Stimulated activated CD4-positive, alpha-beta T cell treated with anti-CD3 and anti-CD28 coated beads, Interleukin-1b, Interleukin-23, amount 100 ng/mL, for 1 hour (primary cell): ENCODE measurements around the gene NSMCE4A.
"Not testable (repeated sequence)": the region's sequence is repeated elsewhere in the genome, so short reads cannot be mapped to it uniquely, and the experiment has no call there.

Source experiments
- DNase-seq, 2 donors: peaks; one replicate each; pipeline ENCODE4 v3.0.0-alpha.2; 2020; ENCODE audit warnings: low read depth in 2 of 2

Gene NSMCE4A, protein sequence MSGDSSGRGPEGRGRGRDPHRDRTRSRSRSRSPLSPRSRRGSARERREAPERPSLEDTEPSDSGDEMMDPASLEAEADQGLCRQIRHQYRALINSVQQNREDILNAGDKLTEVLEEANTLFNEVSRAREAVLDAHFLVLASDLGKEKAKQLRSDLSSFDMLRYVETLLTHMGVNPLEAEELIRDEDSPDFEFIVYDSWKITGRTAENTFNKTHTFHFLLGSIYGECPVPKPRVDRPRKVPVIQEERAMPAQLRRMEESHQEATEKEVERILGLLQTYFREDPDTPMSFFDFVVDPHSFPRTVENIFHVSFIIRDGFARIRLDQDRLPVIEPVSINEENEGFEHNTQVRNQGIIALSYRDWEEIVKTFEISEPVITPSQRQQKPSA

DNA sequence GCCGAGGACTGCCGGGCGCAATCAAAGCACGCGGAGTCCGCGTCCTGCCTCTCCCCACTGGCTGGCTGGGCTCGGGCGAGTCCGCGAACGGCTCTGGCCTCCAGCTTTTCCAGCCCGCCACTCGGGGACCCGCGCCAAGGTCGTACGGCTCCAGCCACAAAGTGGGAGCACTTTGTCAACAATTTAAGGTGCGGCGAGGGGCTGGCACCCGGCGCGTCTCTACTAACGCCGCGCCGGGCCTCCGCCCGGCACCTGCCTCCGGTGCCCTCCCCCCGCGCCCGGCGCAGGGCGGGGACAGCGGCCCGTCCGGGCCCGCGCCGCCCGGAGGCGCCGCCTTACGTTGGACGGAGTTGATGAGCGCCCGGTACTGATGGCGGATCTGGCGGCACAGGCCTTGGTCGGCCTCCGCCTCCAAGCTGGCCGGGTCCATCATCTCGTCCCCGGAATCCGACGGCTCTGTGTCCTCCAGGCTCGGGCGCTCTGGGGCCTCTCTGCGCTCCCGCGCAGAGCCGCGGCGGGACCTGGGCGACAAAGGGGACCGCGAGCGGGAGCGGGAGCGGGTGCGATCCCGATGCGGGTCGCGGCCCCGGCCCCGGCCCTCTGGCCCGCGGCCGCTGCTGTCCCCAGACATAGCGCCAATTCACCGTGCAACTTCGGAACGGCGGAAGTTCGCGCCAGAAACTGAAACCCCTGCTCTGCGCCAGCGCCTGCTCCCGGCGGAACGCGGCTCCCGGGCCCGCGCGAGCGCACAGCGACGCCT lies at the start of gene NSMCE4A:
Gene NSMCE4A (minus strand): TSS at position 683 of the 760 bp plus-strand sequence. CDS start 52 bp downstream, at position 631.
- peak; percentile 17 to 61 for DNase-seq

DNA sequence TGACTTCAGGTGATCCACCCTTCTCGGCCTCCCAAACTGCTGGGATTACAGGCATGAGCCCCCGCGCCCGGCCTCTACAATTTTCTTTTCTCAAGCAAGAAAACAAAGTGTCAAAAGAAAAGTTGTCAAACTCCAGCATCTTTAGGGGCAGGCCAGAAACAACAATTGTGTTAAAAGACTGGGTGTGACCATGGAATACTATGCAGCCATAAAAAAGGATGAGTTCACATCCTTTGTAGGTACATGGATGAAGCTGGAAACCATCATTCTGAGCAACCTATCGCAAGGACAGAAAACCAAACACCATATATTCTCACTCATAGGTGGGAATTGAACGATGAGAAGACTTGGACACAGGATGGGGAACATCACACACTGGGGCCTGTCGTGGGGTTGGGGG lies 48.2 kb upstream of the NSMCE4A start:
- not testable (repeated sequence) for DNase-seq

DNA sequence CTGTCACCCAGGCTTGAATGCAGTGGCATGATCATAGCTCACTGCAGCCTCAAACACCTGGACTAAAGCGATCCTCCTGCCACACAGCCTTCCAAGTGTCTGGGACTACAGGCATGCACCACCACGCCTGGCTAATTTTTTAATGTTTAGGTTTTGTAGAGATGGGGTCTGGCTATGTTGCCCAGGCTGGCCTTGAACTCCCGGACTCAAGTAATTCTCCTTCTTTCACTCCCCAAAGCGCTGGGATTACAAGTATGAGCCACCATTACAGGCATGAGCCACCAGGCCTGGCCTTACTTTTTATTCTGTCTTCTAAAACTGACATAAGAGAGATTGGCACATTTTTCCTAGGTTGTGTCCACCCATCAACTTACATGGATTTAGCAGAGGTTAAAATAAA lies 47.3 kb upstream of the NSMCE4A start:
- no peak for DNase-seq

GRCh38 chr10:122021828-122022227 lies 46.8 kb upstream of the NSMCE4A start:
- no peak for DNase-seq

DNA sequence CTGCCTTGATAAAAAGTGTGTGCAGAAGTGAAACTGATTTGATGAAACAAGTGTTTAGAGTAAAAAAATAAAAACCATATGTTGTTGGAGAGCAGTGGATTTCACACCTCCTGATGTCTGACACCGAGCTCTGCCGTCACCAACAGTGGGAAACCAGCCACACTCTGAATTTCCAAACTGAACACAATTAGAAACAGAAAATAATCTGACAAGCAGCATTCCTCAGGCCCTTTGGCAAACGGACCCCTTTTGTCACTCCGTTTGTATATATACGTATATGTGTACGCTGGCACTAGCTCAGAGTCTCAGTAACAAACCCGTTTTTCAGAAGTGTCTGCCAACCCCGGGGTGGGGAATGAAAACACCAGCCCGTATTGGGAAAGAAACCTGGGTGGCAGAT lies 46.4 kb upstream of the NSMCE4A start:
- DNase-seq, result no peak

GRCh38 chr10:122020226-122020625 lies 45.2 kb upstream of the NSMCE4A start:
- no peak for DNase-seq

DNA sequence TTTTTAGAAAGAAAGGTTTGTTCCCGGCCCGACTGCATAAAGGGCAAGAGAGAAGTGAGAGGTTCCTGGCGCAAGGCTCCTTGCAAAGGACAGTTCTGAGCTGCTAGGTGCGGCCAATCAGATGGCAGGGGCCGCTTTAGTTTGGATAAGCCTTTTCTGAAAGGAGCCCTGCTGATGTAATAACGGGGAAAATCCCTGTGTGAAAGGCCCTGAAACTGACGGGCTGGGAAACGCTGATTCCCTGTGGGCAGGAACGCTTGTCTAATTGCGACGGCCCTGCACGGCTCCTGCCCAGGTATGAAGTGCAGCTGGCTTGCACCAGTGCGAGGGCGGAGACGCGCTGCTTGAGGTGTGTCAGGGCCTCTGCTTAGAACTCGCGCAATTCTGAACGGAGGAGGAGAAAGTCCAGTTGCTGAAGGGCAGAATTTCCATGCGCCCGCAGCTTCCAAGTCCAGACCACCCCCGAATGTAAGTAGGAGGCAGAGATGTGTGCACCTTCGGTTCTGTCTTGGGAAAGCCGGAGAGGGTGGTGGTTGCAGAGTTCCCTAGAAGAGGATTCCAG lies 44.5 kb upstream of the NSMCE4A start:
- DNase-seq, result no peak

DNA sequence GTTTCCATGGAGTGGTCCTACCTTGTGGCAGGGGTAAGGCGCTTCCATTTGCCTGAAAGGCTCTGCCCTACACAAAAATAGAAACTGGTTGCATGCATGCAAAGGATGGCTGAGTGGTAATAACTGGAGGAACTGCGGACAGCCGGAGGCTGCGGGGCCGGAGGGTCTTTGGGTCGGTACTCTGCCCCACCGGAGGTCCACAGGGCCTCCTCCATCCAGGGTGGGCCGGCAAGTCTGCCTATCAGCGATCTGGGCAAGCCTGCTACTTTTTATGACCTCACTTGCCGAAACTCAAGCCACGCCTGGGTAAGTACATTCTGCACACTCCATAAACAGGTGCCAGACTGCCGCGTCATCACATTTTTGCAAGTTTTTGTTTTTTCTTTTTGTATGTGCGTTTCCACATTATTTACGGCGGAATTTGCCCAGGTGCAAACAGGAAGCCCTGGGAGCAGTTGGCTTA lies 44.0 kb upstream of the NSMCE4A start:
- no peak for DNase-seq

GRCh38 chr10:122018491-122018890 lies 43.5 kb upstream of the NSMCE4A start:
- no peak for DNase-seq

DNA sequence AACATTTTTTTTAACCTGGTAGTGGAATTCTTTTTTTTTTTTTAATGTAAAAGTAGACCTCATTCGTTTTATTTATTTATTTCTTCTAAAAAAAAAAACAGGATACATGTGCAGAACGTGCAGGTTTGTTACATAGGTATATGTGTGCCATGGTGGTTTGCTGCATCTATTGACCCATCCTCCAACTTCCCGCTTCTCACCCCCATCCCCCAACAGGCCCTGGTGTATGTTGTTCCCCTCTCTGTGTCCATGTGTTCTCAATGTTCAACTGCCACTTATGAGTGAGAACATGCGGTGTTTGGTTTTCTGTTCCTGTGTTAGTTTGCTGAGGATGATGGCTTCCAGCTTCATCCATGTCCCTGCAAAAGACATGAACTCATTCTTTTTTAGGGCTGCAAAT lies 42.9 kb upstream of the NSMCE4A start:
- not testable (repeated sequence) for DNase-seq

GRCh38 chr10:122014652-122015248 lies 39.7 kb upstream of the NSMCE4A start:
- no peak for DNase-seq

DNA sequence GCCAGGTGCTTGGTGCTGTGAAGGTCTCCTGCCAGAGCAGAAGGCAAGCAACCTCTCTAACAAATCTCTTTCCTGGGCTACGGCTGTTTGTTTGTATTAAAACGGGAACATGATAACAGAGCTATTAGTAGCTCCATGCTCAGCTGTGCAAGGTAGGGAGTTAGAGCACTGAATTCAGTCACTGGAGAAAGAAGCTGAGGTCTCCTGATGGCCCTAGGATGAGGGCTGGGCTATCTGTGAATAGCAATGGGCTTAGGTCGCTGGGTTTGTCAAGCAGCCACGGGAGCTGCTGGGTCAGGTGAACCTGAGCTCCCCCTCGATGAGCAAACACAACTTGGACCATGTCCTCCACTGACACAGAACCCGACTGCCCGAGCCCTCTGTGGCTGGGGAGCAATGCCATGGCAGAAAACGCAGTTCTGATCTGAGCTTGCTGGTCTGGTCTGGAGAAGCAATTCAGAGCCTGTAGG lies 38.3 kb upstream of the NSMCE4A start:
- no peak for DNase-seq

DNA sequence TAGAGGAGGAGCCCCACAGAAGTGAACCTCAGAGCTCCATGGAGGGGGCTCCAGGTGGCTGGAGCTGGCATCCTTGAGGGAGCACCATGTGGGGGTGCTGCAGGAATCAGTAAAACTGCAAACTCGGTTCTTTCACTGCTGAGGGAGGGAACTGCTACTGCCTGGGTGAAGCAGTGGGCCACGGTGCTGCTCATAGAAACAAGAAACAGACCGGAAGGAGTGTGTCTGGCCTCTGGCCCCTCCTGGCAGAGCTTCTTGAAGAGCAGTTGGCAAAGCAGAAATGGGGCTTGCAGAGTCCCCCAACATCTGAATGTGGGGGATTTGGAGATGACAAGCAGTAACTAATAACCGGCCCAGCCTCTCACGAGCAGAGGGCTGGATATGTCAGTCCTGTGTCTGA lies 37.7 kb upstream of the NSMCE4A start:
- no peak for DNase-seq

- DNase-seq, result no peak
Measured at GRCh38 chr10:122010405-122011050, 35.5 kb upstream of the NSMCE4A start.

DNA sequence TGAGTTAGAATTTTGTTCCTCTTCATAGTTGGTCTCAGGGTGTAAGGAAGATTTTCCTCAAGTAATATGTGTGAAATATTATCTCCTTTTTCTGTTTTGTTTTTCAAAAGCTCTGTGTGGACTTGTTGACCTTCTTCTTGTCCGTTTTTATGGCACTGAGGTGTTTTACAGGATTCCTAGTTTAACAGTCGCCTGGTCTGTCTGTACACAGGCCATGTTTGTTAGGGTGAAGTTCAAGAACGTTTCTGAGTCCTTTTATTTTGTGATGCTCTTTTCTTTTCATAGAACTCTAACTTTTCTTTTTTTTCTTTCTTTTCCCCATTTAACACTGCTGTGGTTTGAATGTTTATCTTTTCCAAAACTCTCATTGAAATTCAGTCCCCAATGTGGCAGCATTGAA lies 32.4 kb upstream of the NSMCE4A start:
- no peak for DNase-seq

- DNase-seq, result no peak
Measured at GRCh38 chr10:122001698-122002097, 26.7 kb upstream of the NSMCE4A start.

DNA sequence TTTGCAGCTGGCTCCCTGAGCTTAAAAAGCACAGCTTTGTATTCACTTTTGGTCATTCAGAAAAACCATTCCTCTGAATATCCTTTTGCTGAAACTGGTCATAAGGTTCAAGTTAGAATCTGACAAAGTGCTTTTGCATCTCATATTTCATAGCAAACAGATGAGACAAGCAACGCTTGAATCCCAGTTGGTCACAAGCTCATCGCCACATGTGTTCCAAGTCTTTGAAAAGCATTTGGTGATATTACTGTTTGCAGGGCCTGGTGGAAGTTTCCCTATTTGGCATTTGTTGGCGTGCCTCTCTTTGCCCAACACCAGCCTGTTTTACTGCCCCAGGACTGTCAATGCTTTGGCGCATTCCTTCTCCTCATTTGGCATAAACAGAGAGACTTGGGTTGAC lies 24.3 kb upstream of the NSMCE4A start:
- DNase-seq, result no peak

DNA sequence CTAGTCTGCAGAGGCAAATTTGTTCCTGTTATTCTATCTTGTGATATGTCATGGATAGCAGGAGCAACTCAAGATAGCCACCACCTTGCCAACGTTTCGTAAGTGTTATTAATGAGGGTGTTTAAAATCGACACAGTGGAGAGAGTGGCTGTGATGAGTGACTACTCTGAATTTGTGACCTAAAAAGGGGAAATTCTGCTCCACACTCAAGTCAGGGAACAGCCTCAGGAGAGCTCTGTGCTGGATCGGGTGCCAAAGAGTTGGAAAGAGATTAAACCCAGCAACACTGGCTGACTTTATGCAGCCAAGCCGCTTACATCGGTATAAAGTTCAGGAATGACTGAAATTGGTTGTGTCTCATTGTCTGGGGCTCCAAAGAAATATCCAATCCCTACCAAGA lies 23.4 kb upstream of the NSMCE4A start:
- DNase-seq, result no peak

DNA sequence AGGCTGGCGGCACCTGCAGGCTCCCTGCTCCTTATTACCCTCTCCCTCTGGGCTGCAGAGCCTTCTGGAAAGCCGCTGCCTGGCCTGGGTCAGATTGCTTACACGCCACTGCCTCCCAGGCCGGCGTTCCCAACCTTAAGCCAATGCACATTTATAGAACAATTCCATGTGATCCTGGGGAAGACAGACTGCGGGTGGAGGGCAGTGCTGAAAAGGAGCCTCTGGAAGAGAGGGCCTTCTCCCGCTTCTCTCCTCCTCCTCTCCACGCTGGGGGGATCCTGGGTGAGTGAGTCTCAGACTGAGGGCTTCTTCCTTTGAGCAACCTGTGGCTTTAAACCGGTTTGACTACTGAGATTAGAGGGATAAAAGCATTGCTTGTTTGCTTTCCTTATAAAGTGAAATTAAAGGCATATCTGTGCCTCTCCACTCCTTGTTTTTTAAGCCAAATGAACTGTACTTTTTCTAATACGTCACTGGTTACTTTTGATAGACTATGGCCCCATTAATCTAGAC lies 19.5 kb upstream of the NSMCE4A start:
- DNase-seq, result no peak

- not testable (repeated sequence) for DNase-seq
Measured at GRCh38 chr10:121991727-121992126, 16.7 kb upstream of the NSMCE4A start.

DNA sequence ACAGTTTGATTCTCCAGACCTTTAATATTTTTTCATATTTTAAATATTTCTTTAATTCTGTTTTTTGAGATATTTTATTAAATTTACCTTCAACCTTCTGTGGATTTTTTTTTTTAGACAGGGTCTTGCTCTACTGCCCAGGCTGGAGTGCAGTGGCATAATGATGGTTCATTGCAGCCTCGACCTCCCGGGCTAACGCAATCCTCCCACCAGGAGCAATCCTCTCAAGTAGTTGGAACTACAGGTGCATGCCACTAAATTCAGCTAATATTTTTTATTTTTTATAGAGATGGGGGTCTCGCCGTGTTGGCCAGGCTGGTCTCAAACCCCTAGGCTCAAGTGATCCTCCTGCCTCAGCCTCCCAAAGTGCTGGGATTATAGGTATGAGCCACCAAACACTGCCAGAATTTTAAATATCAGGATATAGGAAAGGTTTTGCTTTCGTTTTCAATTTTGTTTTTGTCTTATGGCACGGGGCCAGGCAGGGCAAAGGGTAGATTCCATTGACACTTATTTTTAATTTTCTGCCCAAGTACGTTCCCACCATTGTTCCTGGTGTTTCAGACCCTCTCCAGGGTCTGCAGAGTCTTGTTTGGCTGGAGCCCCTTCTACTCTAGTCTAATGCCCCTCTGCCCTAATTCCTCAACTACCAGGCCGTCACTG lies 15.1 kb upstream of the NSMCE4A start:
- no peak for DNase-seq
